Hypothalamus (tissue), 51 donors: Measurements from ENCODE around the gene INTS15.

ENCODE experiments used
- DNase-seq, 51 donors: peaks; one replicate each; lab custom pipeline; 2025; lab: John Stamatoyannopoulos, UW

INTS15 gene

GRCh38 chr7:6654113-6654841 is 64.5 kb downstream of the INTS15 start:
- DNase-seq = no peak

- no peak for DNase-seq
Measured at GRCh38 chr7:6654842-6655610, 65.2 kb downstream of the INTS15 start.

GRCh38 chr7:6655636-6656385 is 66.0 kb downstream of the INTS15 start:
- DNase-seq = no peak

- DNase-seq = no peak
Measured at GRCh38 chr7:6656413-6656812, 66.6 kb downstream of the INTS15 start.
